ENCODE measurements around the gene ATG4D.

ATG4D gene

DNA sequence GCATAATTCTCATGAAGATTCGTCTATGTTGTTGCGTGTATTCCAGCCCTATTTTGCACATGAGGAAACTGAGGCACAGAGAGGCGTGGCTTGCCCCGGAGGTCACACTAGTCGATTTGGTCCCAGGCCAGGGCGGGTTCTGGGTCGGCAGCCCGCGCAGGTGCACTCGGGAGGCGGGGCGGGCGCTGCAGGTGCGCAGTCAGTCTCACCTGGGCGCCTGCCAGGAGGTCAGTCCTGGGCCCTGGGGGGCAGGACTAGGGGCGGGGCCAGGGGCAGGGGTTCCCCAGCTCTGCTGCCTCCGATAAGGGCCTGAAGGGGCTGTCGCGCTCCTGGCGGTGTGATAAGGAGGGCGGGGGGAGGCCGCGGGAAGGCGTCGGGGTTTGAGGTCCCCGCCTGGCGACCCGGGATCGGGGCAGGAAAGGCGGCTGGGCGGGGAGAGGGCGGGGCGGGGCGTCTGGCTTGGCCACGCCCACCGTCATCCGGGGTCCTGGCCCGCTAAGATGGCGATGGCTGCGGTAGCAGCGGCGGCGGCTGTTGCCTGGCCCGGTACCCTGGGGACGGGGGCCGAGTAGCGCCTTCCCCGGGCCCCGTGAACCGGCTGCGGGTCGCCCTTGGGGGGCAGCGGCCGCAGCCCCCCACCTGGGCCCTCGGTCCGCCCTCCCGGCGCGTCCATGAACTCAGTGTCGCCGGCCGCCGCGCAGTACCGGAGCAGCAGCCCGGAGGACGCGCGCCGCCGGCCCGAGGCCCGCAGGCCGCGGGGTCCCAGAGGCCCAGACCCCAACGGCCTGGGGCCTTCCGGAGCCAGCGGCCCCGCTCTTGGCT, at the start of gene ATG4D:
ATG4D (plus strand) TSS at position 485 of the 822 bp plus-strand sequence; CDS start at position 672, 187 bp downstream.
- DNase-seq (ENCODE audit: low read depth), result peak; percentile 71

DNA sequence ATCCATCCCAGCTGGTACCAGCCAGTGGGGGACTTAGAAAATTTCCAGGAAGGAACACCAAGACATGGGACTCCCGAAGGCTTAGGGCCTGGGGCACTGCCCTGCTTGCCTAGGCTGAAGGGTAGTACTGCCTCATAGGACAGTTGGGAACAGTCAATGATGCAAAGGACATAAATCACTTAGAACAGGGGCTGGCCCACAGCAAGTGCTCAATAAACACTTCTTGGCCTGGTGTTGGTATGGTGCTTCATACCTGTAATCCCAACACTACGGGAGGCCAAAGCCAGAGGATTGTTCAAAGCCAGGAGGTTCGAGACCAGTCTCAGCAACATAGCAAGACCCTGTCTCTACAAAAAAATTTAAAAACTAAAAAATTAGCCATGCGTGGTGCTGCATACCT, 46.3 kb upstream of the ATG4D start:
- DNase-seq (ENCODE audit: low read depth), result no peak

- no peak for DNase-seq (ENCODE audit: low read depth)
Observed at GRCh38 chr19:10499550-10500246, 44.0 kb upstream of the ATG4D start.

GRCh38 chr19:10500247-10500592, 43.5 kb upstream of the ATG4D start:
- DNase-seq (ENCODE audit: low read depth), result no peak

- DNase-seq (ENCODE audit: low read depth), result peak; percentile 10
Observed at GRCh38 chr19:10501971-10502523, 41.7 kb upstream of the ATG4D start.

DNA sequence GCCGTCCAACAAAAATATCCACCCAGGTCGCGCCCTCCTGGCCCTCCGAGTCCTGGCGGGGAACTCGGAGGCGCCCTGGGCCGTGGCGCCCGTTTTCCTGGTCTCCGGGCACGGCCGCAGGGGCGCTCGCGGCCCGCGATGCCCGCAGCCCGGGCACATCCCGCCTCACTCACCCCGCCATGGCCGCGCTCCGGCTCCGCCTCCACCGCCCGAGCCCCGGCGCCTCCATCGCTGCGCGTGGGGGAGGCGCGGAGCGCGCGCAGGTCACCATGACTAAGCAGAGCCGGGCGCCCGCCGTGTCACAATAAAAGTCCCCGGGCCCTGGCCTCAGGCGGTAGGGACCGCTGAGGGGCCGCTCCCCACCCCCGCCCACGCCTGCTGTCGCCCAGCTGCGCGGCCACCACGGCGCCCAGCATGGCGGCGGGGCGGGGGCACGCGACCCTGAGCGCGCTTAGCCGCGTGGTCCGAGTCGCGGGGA, 41.1 kb upstream of the ATG4D start:
- peak; percentile 85 for DNase-seq (ENCODE audit: low read depth)

GRCh38 chr19:10503002-10503789, 40.5 kb upstream of the ATG4D start, which contains the start of gene KEAP1:
KEAP1 (minus strand) TSS chr19:10503356; CDS start chr19:10500033, 3,323 bp downstream.
- peak; percentile 10 for DNase-seq (ENCODE audit: low read depth)

- DNase-seq (ENCODE audit: low read depth), result peak; percentile 59
Observed at GRCh38 chr19:10505583-10506229, 38.0 kb upstream of the ATG4D start.

- no peak for DNase-seq (ENCODE audit: low read depth)
Observed at GRCh38 chr19:10508036-10508435, 35.7 kb upstream of the ATG4D start.

DNA sequence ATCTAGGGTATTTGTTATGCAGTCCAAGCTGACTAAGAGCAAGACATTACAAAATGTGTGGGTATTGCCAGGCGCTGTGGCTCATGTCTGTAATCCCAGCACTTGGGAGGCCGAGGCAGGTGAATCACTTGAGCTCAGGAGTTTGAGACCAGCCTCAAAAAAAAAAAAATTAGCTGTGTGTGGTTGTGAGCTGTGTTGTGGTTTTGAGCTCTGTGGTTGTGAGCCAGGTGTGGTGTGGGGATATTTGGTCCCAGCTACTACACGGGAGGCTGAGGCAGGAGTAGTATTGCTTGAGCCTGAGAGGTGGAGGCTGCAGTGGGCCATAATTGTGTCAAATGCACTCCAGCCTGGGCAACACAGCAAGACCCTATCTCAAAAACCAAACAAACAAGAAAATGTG, 35.0 kb upstream of the ATG4D start:
- DNase-seq (ENCODE audit: low read depth), result no peak

- peak; percentile 32 for DNase-seq (ENCODE audit: low read depth)
Observed at GRCh38 chr19:10510301-10510802, 33.4 kb upstream of the ATG4D start.

GRCh38 chr19:10513223-10513622, 30.5 kb upstream of the ATG4D start:
- DNase-seq (ENCODE audit: low read depth), result no peak

DNA sequence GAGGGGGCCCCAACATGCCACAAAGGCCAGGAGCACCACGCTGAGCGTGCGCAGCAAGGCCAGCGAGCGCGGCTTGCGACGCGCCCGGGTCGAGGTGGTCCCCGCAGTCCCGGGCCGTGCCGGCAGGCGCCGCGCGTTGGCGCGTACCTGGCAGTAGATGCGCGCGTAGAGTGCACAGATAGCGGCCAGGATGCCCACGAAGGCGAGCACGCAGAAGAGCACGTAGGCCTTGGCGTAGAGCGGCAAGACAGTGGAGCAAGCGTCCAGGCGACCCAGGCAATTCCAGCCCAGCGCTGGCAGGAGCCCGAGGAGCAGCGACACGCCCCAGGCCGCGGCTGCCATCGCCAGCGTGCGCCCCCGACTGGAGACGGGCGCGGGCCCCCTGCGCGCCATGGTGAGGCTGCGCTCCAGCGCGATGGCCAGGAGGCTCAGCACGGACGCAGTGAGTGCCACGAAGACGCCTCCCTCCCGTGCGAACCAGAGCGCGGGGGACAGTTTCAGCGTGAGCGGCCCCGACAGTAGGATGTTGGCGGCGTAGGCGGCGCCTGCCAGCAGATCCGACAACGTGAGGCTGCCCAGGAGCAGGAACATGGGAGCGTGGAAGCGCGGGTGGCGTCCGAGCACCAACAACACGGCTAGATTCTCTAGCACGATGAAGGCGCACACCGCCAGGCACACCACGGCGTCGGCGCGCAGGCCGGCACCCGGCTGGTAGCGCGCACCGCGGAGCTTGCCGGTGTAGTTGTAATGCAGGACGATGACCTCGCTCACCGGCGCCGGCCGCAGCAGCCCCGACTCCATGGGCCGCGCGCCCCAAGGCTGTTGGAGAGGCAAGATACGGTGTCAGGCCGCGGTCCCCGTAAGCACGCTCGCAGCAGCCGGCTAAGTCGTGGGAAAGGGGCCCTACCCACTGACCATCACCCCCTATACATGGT, 29.2 kb upstream of the ATG4D start:
- peak; percentile 12 for DNase-seq (ENCODE audit: low read depth)

GRCh38 chr19:10516064-10516385, 27.7 kb upstream of the ATG4D start:
- DNase-seq (ENCODE audit: low read depth), result no peak

DNA sequence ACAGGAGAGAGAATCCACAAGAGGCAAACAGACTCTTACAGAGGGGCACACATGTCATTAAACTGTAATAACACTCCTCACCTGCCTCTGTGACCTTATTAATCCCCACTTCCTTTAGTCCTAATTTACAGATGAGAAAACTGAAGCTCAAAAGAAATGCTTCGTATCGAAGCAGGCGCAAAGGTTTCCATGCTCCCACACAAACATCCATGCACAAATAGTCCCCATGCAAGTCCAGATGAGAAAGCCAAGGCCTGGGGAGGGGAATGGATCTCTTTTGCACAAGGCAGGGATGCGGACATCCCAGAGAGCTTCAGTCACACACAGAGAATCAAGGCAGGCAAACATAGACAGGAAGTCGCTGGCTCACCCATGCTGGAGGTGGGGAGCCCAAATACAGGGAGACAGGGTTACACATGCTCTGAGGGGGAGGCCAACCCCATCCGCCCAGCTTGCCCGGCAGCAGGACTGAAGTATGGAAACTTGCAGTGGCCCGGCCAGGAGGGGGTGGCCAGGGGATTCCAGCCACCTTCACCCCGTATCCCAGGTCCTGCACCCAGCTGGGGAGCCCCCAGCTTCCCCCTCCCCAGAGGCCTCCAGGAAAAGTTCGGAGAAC, 26.9 kb upstream of the ATG4D start:
- DNase-seq (ENCODE audit: low read depth), result no peak

GRCh38 chr19:10517361-10517759, 26.3 kb upstream of the ATG4D start, which contains the start of gene S1PR5:
S1PR5 (minus strand) TSS chr19:10517447; CDS start chr19:10515011, 2,436 bp downstream.
- no peak for DNase-seq (ENCODE audit: low read depth)

DNA sequence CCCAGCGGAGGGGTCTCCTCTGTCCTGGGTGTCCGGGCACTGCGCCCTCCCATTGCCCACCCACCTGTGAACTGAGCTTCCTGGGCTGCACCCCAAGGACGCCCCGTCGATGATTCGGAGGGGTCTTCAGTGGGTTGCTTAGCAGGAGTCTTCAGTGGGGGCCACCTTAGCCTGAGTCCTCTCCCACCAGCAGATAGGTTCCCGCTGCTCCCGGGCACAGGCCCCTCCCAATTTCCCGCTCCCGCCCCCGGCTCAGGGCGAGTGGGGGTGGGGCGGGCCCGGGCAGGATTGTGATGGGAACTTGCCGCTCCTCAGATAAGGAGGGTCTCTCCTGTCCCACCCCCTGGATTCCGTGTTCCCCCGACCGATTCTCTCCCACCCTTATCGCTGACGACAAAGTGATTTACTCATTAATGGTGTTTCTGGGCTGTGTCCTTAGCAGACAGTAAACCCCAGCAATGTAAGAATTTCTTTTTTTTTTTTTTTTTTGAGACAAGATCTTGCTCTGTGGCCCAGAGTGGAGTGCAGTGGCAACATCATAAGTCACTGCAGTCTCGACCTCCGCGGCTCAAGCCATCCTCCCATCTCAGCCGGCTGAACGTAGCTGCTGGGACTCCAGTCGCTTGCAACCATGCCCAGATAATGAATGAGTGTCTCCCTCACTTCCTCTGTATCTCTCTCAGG, 25.8 kb upstream of the ATG4D start:
- no peak for DNase-seq (ENCODE audit: low read depth)

- no peak for DNase-seq (ENCODE audit: low read depth)
Observed at GRCh38 chr19:10518444-10519361, 25.0 kb upstream of the ATG4D start.

All from activated T-helper 1 cell treated with Interleukin-2 at 50 U/mL for 16 hours (primary cell).